ENCODE data around the gene PRKRIP1.
"Not testable (repeated sequence)": the region's sequence is repeated elsewhere in the genome, so short reads cannot be mapped to it uniquely, and the experiment has no call there.

PRKRIP1 gene

DNA sequence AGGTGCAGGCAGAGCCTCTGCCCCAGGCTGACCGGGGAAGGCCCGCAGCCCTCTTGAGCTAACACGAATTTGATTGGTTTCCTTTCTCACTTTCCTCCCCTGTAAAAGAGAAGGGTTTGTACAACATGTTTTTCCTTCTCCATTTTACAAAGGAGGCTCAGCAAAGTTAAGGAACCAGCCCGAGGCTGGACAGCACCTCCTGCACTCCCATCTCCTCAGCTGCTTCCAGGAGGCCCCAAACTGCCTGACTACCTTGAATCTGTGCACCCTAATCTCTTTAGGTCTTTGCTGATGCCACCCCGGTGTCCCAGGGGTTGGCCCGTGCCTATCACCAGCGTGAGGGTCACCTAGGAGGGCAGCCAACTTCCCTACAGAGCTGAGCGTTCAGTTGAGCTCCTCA, 64.3 kb downstream of the PRKRIP1 start:
- no peak for DNase-seq

DNA sequence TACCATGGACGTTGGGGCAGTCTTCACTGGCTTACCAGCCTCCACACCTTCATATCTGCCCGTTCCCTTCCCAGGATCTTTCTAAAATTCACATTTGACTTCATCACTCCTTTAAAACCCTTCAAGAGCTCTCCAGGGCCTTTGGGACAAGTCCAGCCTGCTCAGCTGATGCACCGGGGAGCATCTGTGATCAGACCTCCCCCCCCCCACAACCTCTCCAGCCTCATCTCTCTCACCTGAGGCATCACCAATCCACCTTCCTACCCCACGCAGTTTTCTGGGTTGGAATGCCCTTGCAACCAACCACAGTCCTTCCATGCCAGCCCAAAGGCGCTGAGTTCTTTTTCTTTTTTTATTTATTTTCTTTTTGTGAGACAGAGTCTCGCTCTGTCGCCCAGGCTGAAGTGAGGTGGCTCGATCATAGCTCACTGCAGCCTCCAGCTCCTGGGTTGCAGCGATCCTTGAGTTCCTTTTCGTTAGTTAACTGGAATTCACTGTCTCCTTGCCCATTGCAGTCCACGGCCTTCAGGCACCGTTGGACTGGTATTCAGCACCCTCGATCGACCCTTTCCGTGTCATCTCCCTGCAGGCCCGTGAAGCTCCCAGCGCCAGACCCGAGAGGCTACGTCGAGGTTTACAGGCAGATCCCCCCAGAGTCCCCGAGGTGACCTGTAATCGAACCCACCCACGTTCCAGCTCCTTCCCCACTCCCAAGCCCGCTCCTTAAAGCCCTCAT, 67.8 kb downstream of the PRKRIP1 start:
- peak; percentile 48 for DNase-seq

DNA sequence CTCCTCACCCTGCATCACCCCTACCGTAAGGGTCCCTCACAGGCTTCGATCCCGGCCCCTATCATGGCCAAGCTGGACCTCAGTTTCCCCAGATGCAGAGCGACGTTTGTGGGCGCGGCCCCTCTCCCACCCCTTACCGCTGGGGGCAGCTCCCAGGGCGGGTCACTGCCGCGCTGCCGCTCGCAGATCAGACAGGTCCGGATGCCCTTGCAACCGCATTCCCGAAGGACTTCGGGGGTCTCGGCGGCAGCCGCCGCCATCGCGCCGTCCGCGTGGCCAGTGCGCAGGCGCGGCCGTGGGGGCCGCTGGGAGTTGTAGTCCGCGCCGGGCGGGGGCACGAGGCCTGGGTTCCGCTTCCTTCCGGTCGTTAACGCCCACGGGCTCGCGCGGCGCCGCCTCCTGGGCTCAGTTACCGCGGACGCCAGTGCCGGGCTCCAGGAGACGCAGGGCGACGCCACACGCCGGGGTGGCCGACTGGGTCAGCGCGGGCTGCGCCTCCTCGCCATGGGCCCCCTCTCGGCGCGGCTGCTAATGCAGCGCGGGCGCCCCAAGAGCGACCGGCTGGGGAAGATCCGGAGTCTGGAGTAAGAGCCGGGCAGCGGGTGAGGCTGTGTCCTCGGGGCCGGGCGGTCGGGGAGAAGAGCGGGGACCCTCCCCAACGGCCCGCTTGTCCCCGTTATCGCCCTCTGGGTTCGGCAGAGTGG, 68.6 kb downstream of the PRKRIP1 start, which contains the start of the genes ALKBH4 and LRWD1:
Gene ALKBH4 (minus strand): TSS at position 287 of the 704 bp plus-strand sequence. CDS start 27 bp downstream, at position 260.
Gene LRWD1 (plus strand): TSS at position 408 of the 704 bp plus-strand sequence. CDS start 97 bp downstream, at position 505.
- peak; percentile 95 for DNase-seq

DNA sequence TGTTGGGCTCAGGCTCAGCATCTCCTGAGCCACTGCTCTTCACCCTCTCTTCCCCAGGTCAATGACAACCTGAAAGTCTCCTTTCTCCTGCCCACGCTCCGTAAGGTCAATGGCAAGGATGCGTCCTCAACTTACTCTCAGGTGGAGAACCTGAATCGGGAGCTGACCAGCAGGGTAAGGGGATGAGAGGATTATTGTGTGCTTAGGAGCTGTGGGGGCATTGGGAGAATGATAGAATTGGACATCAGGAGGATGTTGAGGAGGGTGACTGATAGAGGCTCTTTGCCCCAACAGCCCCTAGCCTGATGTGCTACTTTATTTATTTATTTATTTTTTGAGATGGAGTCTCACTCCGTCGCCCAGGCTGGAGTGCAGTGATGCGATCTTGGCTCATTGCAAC, 69.9 kb downstream of the PRKRIP1 start:
- DNase-seq, result no peak

DNA sequence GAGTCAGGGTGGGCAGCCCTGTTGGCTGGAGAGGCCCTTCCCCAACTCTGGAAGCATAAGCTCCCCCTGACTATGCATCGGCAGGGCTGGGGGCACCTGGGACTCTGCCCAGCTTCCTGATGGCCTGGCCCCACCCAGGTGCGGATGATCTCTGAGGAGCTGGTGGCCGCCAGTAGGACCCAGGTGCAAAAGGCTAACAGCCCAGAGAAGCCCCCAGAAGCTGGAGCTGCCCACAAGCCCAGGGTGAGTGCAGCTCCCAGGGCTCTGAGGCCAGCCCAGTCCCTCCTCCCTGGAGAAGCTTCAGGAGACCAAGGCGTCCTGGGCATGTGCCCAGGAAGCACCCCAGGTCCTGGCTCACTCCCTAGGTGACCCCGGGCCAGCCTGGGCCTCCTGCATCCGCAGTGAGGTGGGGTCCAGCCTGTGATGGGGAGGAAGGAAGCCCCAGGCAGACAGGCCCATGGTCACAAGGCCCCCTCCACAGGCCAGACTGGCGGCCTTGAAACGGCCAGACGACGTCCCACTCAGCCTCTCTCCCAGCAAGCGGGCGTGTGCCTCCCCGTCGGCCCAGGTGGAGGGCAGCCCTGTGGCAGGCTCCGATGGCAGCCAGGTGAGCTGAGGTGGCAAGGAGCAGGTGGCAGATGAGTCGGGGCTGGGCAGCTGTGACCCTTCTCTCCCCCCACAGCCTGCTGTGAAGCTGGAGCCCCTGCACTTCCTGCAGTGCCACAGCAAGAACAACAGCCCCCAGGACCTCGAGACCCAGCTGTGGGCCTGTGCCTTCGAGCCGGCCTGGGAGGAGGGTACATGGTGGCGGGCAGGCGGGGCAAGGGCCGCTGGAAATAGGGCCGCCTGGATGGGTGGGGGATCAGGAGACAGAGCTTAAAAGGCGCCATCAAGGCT, 71.7 kb downstream of the PRKRIP1 start:
- no peak for DNase-seq

DNA sequence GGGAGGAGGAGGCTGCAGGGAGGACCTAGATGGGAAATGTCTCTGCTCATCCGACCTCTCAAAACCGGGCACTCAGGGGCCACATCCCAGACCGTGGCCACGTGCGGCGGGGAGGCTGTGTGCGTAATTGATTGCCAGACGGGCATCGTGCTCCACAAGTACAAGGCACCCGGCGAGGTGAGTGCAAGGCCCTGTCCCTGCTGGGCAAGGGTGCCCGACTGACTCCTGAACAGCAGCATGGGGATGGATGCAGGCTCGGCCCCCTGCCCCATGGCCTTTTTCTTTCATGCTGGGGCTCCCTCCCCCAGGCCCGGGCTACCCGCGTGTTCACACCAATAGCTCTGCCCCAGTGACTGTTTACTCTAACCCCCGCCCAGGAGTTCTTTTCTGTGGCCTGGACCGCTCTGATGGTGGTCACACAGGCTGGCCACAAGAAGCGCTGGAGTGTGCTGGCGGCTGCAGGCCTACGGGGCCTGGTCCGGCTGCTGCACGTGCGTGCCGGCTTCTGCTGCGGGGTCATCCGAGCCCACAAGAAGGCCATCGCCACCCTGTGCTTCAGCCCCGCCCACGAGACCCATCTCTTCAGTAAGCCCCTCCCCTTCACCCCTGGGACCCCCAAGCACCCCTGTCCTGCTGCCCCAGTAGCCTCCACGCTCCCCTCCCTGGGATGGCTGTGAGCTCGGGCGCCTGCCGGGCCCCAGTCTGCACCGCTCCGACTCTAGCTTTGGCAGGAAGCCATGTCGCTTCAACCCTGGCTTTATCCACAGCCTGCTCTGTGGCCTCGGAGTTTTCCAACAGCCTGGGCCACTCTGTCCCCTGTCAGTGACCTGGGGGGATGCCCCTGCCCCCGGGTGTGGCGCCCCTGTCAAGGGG, 72.6 kb downstream of the PRKRIP1 start:
- no peak for DNase-seq

DNA sequence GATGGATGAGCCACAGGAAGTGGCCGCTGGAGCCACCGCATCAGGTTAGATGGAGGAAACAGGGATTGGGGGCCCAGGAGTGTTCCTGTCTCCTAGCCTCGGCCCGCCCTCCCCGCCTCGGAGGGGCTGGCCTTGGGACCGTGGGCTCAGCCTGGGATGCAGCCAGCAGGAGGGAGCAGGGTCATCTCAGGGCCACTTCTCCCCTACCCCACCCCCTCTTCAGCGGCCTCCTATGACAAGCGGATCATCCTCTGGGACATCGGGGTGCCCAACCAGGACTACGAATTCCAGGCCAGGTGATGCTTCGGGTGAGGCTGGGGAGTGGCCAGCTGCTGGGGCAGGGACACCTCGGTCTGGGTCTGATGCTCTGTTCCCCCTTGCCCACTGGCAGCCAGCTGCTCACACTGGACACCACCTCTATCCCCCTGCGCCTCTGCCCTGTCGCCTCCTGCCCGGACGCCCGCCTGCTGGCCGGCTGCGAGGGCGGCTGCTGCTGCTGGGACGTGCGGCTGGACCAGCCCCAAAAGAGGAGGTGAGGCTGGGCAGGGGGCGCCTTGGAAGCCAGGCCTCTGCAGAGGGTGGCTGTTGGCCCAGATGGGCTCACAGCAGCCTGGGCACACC, 73.3 kb downstream of the PRKRIP1 start:
- no peak for DNase-seq

DNA sequence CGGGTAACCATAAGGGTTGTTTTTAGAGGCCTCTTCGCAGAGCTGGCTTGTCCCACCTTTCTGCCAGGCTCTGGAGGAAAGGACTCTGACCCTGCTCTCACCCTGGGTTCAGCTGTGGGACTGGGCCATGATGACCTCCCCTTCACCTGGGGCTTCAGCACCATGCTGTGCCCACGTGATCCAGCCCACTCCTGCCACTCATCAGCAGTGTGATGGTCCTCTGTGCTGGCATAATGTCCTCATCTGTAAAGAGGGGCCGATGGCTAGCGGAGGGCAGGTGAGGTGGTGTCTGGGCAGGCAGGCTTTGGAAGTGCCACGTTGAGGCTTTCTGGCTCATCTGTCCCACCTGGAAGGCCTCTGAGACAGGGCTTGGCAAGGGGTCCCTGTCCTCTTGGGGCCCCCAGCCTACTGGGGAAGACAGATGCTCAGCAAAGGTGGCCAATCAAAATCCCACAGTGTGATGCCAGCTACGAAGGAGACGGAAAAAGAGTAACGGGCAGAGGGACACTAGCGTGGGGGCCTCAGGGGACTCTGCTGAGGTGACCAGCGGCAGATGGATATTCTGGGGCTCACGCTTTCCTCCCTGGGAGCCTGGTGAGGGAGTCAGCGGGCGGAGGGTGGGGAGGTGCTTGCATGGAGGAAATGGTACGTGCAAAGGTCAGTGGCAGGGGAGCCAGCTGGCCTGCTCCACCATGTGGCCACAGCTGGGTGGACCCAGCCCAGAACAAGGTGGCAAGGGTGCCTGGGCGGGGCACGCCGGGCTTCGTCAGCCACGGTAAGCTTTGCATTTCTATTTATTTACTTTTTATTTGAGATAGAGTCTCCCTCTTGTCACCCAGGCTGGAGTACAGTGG, 74.0 kb downstream of the PRKRIP1 start:
- no peak for DNase-seq

DNA sequence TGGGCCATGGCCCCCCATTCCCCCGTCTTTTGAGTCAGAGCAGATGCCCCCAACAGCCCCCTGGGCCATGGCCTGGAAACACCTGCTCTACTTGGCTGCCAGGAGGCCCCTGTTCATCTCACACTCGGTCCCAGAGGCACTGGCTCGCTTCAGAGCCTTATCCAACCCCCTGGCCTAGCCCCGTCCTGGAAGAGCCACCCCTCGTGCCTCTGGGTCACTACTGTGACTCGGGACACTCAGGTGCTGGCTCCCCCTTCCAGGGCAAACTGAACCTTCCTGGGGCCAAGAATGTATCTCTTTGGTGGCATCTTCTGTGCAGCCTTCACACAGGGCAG, 75.6 kb downstream of the PRKRIP1 start:
- DNase-seq, result no peak

DNA sequence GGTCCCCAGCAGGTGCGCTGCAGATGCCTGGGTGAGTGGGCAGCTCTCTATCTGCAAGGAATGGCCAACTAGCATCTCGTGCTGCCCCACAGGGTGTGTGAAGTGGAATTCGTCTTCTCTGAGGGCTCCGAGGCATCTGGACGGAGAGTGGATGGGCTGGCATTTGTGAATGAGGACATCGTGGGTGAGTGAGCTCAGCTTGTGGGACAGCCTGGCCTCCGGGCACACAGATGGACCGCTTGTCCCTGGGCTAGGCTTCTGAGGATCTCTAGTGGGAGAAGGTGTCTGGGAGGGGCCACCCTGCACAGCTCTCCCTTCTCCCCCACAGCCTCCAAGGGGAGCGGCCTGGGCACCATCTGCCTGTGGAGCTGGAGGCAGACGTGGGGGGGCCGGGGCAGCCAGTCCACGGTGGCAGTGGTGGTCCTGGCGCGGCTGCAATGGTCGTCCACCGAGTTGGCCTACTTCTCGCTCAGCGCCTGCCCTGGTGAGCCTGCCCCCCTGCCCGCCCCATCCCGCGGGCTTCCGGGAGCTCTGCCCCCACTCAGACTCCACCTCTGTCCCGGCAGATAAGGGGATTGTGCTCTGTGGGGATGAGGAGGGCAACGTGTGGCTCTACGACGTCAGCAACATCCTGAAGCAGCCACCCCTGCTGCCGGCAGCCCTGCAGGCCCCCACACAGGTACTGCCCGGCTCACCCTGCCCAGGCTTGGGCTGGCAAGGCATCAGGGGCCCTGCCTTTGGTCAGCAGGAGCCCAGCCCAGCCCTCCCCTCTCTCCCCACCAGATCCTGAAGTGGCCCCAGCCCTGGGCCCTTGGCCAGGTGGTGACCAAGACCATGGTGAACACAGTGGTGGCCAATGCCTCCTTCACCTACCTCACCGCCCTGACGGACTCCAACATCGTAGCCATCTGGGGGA, 76.2 kb downstream of the PRKRIP1 start:
- DNase-seq, result no peak

DNA sequence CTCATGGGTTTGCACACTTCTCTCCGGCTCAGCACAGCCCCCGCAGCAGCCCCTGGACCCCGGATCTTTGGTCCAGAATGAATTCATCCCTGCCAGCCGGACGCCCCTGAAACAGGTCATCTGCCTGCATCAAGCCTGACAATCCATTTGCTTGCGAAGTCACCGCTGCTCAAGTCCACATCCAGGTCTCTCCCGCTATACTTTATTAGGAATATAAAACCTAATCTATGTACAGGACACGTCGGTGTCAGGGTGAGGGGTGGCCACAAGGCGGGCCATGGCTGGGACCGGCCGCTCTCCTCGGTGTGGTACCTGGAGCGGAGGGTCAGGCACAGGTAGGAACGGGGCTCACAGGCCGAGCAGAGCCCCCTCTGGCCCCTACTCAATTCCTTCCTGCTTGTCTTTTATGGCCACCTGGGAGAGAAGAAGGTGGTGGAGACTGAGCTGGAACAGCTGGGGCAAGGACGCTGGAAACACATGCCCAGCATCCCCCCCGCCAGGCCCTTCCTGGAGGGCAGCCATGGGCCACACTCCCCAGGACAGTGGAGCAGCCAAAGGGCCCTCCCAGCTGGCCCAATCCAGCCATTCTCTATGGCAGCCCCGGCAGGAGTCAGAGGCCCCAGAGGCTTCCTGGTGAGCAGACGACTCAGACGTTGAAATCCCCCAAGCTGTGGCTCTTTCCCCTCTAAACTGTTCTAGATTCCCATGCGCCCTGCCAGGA, 77.3 kb downstream of the PRKRIP1 start:
- DNase-seq, result no peak

DNA sequence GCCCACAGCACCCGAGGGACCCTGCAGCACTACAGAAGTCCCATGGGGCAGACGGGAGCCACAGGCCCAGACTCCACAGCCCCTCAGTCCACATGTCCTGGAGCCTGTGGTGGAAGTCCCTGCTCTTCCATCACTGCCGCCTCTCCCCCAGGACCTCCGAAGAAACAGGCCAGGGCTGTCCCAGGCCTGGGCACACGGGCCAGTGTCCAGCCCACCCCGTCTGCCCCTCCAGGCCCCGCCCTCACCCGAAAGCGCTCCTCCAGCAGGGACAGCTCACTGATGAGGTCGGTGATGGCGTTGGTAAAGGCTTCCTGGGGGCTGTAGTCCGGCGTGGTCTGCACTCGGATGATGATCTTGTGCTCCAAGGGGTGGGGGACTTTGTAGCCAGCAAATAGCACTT, 78.0 kb downstream of the PRKRIP1 start:
- DNase-seq, result not testable (repeated sequence)

DNA sequence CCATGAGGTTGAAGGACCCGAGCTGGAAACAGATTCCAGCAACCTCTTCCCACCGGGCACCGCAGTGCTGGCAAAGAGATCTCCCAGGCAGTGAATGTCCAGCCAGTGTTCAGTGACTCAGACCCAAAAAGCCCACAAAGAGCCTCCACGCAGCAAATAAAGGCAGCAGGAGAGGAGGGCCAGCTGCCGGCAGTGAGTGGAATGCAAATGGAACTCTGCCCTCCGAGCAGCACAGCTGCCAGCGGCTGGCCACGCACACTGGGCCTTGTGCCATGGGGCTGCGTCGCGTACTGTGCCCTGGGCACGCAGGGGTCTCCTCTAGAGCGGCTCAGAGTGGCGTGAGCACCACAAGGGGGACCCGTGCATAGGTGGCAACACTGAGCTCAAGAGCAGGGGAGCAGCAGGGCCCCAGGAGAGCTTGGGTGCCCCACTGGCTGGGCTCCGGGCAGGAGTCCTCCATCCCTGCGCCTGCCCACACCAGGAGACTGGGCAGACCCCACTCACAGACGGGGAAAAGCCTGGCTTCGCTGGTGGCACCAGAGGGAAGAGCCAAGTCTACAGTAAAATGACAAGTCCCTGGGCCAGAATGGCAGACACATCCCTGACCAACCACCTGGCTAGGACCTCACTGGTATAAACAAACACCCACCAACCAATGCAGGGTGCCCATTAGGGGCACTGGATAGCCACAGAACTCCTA, 78.7 kb downstream of the PRKRIP1 start:
- DNase-seq, result not testable (repeated sequence)

Data from NCI-H82 (cell line).